ENCODE results near the gene ZFYVE1. TPM values are rescaled to one million over a fixed set of nuclear protein-coding genes. Genes with fewer than 3 reads are reported as not detected.

The ZFYVE1 gene
- total and polyA plus RNA-seq, 10 of the 15 experiments (the other 5 are each of a cell fraction or from before 2014, with no cell fraction given) = 1.2 to 13.3 (median 6.4) TPM

GRCh38 chr14:72974661-72975060 is 52.2 kb downstream of the ZFYVE1 start (continued):
- TF ChIP-seq HSF1 (IDR thresholded peaks at IDR 0.05; ENCODE audit: low read depth, low read length) = no peak

GRCh38 chr14:72970824-72971434 is 56.0 kb downstream of the ZFYVE1 start:
- ChIA-PET SMC1A (ENCODE audit: uncharacterized antibody, unreplicated experiment) (no interaction called here), RAD21 (ENCODE audit: unreplicated experiment) (no interaction called here), POLR2A (interaction anchor here (0.9 kb wide), 1 partner anchor 11 kb away, joined by 3 read pairs; no protein-coding TSS in a partner anchor), CTCF (interaction anchor here (2.2 kb wide), 1 partner anchor 22 kb away, joined by 5 read pairs; no protein-coding TSS in a partner anchor)
- H2AFZ ChIP-seq (ENCODE audit: control insufficient read depth, low read depth, low read length) = no peak overlapping the region
- DNase-seq (ENCODE audit: low read depth, low spot score) = no peak
- no peaks in the 10 kb centered on the region for H3K9me3 ChIP-seq (replicated peaks; ENCODE audit: control insufficient read depth, insufficient read depth, low read length)
- in situ Hi-C loops (cut with MboI) = no loop called here
- BruUV-seq (replicated peaks) = no TSS peak
- H3K27me3 ChIP-seq (replicated peaks in 1 of 2; ENCODE audit: control insufficient read depth in 2 of 2, insufficient read depth in 2 of 2, low read length in 1 of 2) = no peaks in the 10 kb centered on the region
- no peak overlapping the region for H3K9ac ChIP-seq (ENCODE audit: control insufficient read depth, insufficient read depth, low read length)
- H3K36me3 ChIP-seq (ENCODE audit: control insufficient read depth in 2 of 2, insufficient read depth in 2 of 2, low read length in 1 of 2) = peaks cover 10 to 16% of the 10 kb centered on the region in 2 experiments; a peak in 3 of 4 replicates
- FAIRE-seq = no peak
- no peak overlapping the region for H3K4me2 ChIP-seq (ENCODE audit: control insufficient read depth, insufficient read depth)
- TF ChIP-seq BMI1 (IDR thresholded peaks at IDR 0.05; ENCODE audit: borderline replicate concordance) = no peak
- TF ChIP-seq SMARCA5 (IDR thresholded peaks at IDR 0.05) = no peak
- no peak for TF ChIP-seq MEF2B (IDR thresholded peaks at IDR 0.05; ENCODE audit: partially characterized antibody, poor library complexity, severe bottlenecking)
- TF ChIP-seq SMAD5 (IDR thresholded peaks at IDR 0.05; ENCODE audit: low read depth) = no peak
- TF ChIP-seq IKZF2 (IDR thresholded peaks at IDR 0.05) = no peak
- no peak for TF ChIP-seq YY1 (IDR thresholded peaks at IDR 0.05; ENCODE audit: low read depth, low read length)
- no peak for TF ChIP-seq BCLAF1 (IDR thresholded peaks at IDR 0.05)
- TF ChIP-seq ETV6 (conservative IDR thresholded peaks at IDR 0.05 in 1 of 2, IDR thresholded peaks at IDR 0.05 in 1 of 2; ENCODE audit: borderline replicate concordance in 1 of 2, low read depth in 1 of 2) = no peak
- no peak for TF ChIP-seq MEF2A (IDR thresholded peaks at IDR 0.05; ENCODE audit: insufficient read depth, low read depth, low read length)
- TF ChIP-seq CBX5 (IDR thresholded peaks at IDR 0.05; ENCODE audit: low read depth) = no peak
- TF ChIP-seq PKNOX1 (IDR thresholded peaks at IDR 0.05) = no peak
- no peak for TF ChIP-seq MXI1 (IDR thresholded peaks at IDR 0.05; ENCODE audit: low read depth, low read length)
- no peak for TF ChIP-seq SMC3 (IDR thresholded peaks at IDR 0.05; ENCODE audit: borderline replicate concordance, low read length)
- no peak for TF ChIP-seq BHLHE40 (IDR thresholded peaks at IDR 0.05; ENCODE audit: borderline replicate concordance in 1 of 2, low read depth in 2 of 2, low read length in 1 of 2)
- TF ChIP-seq JUNB (IDR thresholded peaks at IDR 0.05) = no peak
- no peak overlapping the region for H3K27ac ChIP-seq (ENCODE audit: control insufficient read depth, insufficient read depth)
- no peak overlapping the region for H3K4me3 ChIP-seq
- H4K20me1 ChIP-seq (ENCODE audit: control insufficient read depth, insufficient read depth) = no peaks in the 10 kb centered on the region
- H3K4me1 ChIP-seq (ENCODE audit: control insufficient read depth, insufficient read depth, low read length) = no peaks in the 10 kb centered on the region
- ATAC-seq = no peak
- intact Hi-C loops (cut with micrococcal nuclease; ENCODE audit: unreplicated experiment) = no loop called here
- H3K79me2 ChIP-seq (ENCODE audit: control insufficient read depth, insufficient read depth, low read length) = no peaks in the 10 kb centered on the region
- 95% methylated on average over 17 of the region's 20 CpGs for WGBS (ENCODE audit: insufficient coverage, insufficient replicate concordance, low lambda C conversion rate, missing lambda C conversion rate)

All from GM12878 (cell line).